GM19025 (cell line): ENCODE data around the gene ACSL3.
"Not testable (repeated sequence)": the region's sequence is repeated elsewhere in the genome, so short reads cannot be mapped to it uniquely, and the experiment has no call there.

Experiments
- ATAC-seq: cut with Tn5 transposase; IDR thresholded peaks from one replicate; pipeline ENCODE4 v1.9.1; 2021; ENCODE audit warnings: mild to moderate bottlenecking, low read depth, moderate library complexity; ENCODE audit not compliant: unreplicated experiment

Gene ACSL3

GRCh38 chr2:222963641-222964040 lies 102.8 kb downstream of the ACSL3 start:
- ATAC-seq: no peak

- no peak for ATAC-seq
These were observed 103.7 kb downstream of the ACSL3 start for GRCh38 chr2:222964376-222965031.

GRCh38 chr2:222965555-222965954 lies 104.7 kb downstream of the ACSL3 start:
- ATAC-seq: no peak

GRCh38 chr2:222968550-222969155 lies 107.8 kb downstream of the ACSL3 start:
- ATAC-seq: no peak

- no peak for ATAC-seq
These were observed 108.7 kb downstream of the ACSL3 start for GRCh38 chr2:222969491-222969890.

- ATAC-seq: no peak
These were observed 111.6 kb downstream of the ACSL3 start for GRCh38 chr2:222972420-222972819.

GRCh38 chr2:222973237-222973636 lies 112.4 kb downstream of the ACSL3 start:
- ATAC-seq: no peak

GRCh38 chr2:222973733-222974132 lies 112.9 kb downstream of the ACSL3 start:
- no peak for ATAC-seq

GRCh38 chr2:222976521-222977061 lies 115.8 kb downstream of the ACSL3 start:
- ATAC-seq: no peak

- no peak for ATAC-seq
These were observed 116.3 kb downstream of the ACSL3 start for GRCh38 chr2:222977121-222977520.

GRCh38 chr2:222978850-222979249 lies 118.0 kb downstream of the ACSL3 start:
- no peak for ATAC-seq

- no peak for ATAC-seq
These were observed 118.6 kb downstream of the ACSL3 start for GRCh38 chr2:222979484-222979883.

GRCh38 chr2:222982010-222982908 lies 121.4 kb downstream of the ACSL3 start:
- no peak for ATAC-seq

- ATAC-seq: no peak
These were observed 122.1 kb downstream of the ACSL3 start for GRCh38 chr2:222982909-222983265.

GRCh38 chr2:222984908-222985307 lies 124.1 kb downstream of the ACSL3 start:
- ATAC-seq: no peak

GRCh38 chr2:222989431-222989830 lies 128.6 kb downstream of the ACSL3 start:
- no peak for ATAC-seq

- not testable (repeated sequence) for ATAC-seq
These were observed 129.4 kb downstream of the ACSL3 start for GRCh38 chr2:222990206-222990605.

GRCh38 chr2:222992137-222992536 lies 131.3 kb downstream of the ACSL3 start:
- ATAC-seq: no peak
